GM19324 (cell line): ENCODE data around the gene LRG1.
"Not testable (repeated sequence)": the region's sequence is repeated elsewhere in the genome, so short reads cannot be mapped to it uniquely, and the experiment has no call there.

Experiments
- ATAC-seq: cut with Tn5 transposase; IDR thresholded peaks from one replicate; pipeline ENCODE4 v1.9.1; 2021; ENCODE audit warnings: mild to moderate bottlenecking, moderate library complexity; ENCODE audit not compliant: unreplicated experiment, low FRiP score

The LRG1 gene

GRCh38 chr19:4553775-4554174 is 13.9 kb upstream of the LRG1 start:
- no peak for ATAC-seq

DNA sequence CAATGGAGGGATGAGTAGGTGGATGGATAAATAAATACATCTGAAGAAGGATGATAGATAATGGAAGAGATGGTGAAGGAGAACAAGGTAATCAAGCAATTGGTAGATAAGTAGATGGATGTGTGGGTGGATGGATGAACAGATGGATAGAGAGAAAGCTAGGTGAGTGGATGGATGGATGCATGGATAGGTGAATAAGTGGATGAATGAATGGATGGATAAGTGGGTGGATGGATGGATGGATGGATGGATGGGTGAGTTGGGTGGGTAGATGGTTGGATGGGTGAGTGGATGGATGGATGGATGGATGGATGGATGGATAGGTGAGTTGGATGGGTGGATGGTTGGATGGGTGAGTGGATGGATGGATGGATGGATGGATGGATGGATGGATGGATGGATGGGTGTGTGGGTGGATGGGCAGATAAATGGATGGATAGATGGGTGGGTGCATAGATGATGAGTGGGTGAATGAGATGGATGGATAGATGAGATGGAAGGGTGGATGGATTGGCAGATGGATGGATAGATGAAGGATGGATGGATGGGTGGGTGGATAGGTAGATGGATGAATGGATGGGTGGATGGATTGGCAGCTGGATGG is 13.4 kb upstream of the LRG1 start:
- ATAC-seq, result no peak

DNA sequence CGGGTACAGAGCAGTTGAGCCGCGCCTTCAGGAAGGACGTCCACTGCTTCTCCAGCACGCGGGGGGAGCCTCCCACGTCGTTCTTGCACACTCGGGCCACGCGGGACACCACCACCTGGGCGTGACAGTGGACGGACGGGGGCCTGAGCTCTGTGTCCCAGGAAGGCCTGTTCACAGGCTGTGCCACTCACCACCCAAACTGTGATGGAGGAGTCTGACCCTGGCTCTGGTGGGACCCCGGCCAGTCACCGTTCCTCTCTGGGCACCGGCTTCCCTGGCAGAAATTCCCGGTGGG is 12.6 kb upstream of the LRG1 start:
- ATAC-seq, result no peak

DNA sequence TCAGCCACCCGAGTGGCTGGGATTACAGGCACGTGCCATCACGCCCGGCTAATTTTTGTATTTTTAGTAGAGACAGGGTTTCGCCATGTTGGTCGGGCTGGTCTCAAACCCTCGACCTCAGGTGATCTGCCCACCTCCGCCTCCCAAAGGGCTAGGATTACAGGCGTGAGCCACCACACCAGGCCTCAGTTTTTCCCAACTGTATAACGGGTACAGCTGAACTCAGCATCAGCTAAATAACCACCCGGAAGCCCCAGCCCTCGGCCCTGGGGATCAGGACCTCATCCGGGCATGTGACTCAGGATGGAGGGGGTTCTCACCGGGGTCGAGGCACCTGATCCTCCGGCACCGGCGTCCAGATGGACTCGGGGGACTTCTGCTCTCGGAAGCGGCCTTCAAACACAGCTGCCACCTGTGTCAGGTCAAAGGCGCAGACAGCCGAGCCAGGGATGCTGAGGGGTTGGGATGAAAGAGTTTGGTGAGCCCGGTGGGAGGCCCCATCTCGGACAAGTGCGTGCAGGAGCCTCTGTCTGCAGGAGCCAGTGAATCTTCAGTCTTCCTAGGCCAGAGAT is 10.7 kb upstream of the LRG1 start:
- no peak for ATAC-seq

DNA sequence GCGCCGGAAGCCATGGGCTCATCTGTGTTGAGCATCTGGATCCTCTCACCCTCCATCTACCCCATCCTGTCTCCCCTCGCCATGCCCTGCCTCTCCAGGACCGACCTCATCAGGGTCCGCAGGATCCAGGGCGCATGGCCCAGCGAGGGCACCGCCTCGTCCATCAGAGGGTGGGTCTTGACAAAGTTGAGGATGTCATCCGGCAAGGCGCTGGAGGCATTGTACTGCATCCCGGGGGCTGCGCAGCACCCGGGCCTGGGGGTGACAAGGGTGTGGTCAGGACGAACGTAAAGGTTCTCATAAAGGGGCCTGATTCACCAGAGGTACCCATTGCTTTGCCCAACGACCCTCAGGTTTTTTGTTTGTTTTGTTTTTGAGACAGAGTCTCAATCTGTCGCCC is 10.2 kb upstream of the LRG1 start:
- no peak for ATAC-seq

- no peak for ATAC-seq
These were observed 8.4 kb upstream of the LRG1 start for GRCh38 chr19:4548238-4548584.

GRCh38 chr19:4547303-4548237 is 7.7 kb upstream of the LRG1 start:
- ATAC-seq, result no peak

DNA sequence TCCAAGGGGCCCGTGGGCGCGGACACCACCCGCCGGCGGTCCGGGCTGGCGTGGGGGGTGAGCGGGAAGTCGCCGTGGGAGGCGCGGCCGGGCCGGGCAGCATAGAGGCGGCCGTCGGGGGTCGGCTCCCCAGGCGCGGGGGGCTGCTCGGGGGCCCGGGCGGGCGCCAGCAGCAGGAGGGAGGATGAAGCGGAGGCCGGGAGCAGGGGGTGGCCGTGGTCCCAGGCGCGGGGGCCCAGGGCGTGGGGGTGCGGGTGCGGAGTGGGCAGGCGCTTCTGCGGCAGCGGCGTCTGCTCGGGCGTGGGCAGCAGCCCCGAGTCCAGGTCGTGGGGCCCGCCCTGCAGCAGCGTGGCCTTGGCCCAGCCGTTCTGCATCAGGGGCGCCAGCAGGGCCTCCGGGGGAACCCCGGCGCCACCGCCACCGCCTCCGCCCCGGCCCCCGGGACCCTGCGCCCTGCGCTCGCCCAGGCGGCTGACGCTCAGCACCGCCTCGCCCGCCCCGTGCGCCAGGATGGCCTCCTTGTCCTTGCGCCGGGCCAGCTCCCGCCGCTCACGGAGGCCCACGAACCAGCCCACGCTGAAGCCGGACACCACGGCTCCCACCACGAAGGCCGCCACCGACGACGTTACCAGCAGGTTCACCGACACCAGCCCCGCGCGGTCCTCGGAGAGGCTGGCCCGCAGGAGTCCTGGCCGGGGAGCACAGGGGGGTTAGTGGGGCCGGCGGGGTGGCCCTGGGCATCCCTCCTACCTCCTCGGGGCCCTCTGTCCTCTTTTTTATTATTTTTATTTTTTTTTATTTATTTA is 4.2 kb upstream of the LRG1 start:
- ATAC-seq, result no peak

DNA sequence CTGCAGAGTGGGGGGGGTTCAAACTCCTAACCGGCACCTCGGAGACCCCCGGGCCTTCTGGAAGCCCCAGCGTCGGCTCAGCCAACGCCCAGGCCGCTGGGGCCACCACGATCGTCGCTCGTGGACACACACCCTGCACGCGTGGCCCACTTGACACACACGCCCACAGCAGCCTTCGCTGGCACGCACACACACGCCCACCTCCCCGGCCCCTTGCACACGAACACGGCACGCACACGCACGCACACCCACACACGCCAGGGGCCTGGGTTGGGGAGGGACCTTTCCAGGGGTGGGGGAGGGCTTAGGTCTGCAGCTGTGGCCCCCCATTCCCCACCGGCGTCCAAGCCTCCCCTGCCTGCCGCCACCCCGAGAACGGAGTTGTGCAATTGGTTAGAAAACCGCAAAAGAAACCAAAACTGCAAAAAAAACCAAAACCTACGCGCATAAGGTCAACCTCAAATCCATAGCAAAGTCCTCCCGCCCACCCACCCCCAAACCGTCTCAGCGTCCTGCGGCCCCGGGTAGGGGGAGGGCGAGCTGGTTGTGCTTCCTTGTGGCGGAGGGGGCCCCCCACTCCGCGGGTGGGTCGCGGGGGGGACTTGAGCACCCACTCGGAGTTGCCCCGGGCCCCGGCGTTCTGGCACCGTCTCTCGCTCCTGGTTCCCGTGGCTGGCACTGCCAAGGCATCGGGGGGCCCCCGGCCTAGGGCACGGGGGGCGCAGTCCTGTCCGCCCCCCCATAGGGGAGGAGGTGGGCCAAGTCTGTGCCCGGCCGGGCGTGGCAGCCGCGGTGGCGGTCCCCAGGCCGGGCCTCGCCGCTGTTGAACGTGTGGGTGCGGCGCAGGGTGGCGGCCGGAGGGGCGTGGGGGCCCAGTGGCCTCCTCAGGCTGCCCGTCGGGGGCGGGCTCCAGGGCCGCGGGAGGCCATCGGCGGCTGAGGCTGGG is 3.3 kb upstream of the LRG1 start:
- ATAC-seq, result no peak

- not testable (repeated sequence) for ATAC-seq
These were observed 1.9 kb upstream of the LRG1 start for GRCh38 chr19:4541806-4542145.

DNA sequence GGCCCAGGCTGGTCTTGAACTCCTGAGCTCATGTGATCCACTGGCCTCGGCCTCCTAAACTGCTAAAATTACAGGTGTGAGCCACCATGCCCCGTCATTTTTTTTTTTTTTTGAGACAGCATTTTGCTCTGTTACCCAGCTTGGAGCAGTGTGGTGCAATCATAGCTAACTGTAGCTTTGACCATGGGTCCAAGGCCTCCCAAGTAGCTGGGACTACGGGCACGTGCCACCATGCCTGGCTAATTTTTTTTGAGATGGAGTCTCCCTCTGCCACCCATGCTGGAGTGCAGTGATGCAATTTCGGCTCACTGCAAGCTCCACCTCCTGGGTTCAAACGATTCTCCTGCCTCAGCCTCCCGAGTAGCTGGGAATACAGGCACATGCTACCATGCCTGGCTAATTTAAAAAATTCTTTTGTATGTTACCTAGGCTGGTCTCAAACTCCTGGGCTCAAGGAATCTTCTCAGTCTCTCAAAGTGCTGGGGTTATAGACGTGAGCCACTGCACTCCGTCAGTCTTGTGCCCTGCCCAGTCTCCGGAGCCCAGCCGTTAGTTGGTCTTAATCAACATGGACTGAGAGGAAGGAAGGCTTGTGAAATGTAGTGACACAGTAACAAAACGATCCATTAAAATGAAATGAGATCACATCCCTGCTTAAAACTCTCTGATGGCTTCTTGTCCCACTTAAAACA is 1.4 kb upstream of the LRG1 start:
- no peak for ATAC-seq

GRCh38 chr19:4539169-4539692 is 605 bp downstream of the LRG1 start:
- ATAC-seq, result no peak

- no peak for ATAC-seq
These were observed 1.3 kb downstream of the LRG1 start for GRCh38 chr19:4538601-4538954.

DNA sequence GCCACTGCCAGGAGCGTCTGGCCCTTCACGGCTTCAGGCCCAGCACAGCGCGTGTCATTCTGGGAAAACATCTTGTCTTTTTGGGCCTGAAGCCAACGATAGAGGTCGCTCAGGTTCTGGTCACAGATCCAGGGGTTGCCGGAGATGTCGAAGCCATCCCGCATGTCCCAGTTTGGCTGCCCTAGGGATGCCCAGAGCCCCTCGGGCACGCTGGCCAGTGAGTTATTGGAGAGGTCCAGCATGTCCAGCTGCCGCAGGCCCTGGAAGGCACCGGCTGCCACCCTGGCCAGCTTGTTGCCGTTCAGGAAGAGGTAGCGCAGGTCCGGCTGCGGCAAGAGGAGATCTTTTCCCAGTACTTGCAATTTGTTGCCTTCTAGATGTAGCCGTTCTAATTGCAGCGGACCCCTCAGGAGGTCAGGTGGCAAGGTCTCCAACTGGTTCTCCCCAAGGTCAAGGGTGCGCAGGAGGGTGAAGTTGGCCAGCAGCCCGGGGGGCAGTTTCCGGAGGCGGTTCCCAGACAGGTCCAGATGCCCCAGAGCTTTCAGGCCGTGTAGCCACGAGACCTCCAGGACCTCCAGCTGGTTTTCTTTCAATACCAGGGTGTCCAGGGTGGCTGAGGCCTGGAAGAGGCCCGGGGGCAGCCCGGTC is 1.8 kb downstream of the LRG1 start:
- ATAC-seq, result no peak

DNA sequence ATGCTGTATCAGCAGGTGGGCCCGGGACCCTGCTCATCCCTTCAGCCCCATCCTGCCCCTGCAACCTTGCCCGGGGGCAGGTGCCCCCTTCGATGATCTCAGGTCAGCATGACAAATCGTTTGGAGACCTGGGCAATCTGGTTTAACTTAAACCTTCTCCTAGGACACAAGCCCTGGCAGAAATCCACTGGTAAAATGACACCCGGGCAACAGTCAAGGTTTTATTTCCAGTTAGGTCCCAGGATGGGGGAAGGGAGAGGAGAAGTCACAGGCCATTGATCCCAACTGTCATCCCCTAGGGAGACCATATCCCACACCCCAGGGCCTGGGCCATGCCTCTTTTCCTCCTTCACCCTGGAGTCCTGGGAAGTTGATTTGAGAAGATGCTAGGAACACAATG is 3.0 kb downstream of the LRG1 start:
- no peak for ATAC-seq

DNA sequence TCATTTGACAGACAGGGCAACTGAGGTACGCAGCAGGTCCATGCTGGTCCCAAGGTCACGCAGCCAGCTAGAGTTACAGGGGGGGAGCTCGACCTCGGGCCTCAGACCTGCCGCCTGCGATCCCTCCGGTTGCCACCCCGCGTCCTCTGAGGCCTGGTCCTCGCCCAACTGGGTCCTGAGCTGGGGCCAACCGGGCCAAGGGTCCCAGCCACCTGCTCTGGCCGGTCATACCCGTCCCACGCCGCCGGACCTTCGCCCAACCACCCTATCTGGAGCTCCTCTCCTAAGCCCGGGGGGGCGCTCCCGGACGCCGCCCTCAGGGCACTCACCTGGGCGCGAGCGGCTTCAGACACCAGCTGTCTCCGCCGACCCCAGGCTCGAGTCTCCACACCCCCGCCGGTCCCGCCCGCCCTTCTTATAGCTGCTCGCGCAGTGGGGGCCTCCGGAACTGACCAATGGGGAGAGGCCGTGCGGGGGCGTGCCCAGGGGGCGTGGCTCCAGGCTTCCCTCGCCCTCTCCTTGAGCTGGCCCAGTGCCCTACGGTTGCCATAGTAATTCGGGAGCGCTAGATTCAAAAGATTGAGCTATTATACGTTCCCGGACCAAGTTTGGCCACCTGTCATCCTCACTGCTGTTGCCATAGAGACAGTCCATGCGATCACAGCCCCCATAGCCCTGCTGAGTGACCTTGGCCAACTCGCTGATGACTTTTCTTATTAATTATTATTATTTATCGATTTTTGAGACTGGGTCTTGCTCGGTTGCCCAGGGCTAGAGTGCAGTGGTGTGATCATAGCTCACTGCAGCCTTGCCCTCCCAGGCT is 4.8 kb downstream of the LRG1 start, which contains the start of gene PLIN5:
PLIN5 (minus strand) TSS at position 389 of the 823 bp plus-strand sequence. CDS start 1,150 bp downstream, outside the sequence.
- no peak for ATAC-seq

GRCh38 chr19:4533835-4534424 is 5.9 kb downstream of the LRG1 start:
- no peak for ATAC-seq

- no peak for ATAC-seq
These were observed 6.5 kb downstream of the LRG1 start for GRCh38 chr19:4533334-4533733.
